ENCODE measurements around the gene TMEM79.
A peak's percentile ranks its signal among the peaks of the same experiment; 100 is the strongest.

Gene TMEM79

GRCh38 chr1:156289857-156290256 is 5.7 kb downstream of the TMEM79 start:
- Histone ChIP-seq H3K27me3 (replicated peaks; ENCODE audit: control insufficient read depth, insufficient read depth, low read length) (no peaks in the 10 kb centered on the region), H3K36me3 (ENCODE audit: control insufficient read depth, insufficient read depth, low read length) (peaks cover 9% of the 10 kb centered on the region), H3K4me3 (replicated peaks; ENCODE audit: low read depth, low read length) (no peak overlapping the region)
- no peak for DNase-seq (ENCODE audit: extremely low read depth, insufficient read length)
- TF ChIP-seq, protein P1, sequence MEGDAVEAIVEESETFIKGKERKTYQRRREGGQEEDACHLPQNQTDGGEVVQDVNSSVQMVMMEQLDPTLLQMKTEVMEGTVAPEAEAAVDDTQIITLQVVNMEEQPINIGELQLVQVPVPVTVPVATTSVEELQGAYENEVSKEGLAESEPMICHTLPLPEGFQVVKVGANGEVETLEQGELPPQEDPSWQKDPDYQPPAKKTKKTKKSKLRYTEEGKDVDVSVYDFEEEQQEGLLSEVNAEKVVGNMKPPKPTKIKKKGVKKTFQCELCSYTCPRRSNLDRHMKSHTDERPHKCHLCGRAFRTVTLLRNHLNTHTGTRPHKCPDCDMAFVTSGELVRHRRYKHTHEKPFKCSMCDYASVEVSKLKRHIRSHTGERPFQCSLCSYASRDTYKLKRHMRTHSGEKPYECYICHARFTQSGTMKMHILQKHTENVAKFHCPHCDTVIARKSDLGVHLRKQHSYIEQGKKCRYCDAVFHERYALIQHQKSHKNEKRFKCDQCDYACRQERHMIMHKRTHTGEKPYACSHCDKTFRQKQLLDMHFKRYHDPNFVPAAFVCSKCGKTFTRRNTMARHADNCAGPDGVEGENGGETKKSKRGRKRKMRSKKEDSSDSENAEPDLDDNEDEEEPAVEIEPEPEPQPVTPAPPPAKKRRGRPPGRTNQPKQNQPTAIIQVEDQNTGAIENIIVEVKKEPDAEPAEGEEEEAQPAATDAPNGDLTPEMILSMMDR (IDR thresholded peaks at IDR 0.05; ENCODE audit: insufficient read depth, low read length, poor library complexity, severe bottlenecking) = no peak

DNA sequence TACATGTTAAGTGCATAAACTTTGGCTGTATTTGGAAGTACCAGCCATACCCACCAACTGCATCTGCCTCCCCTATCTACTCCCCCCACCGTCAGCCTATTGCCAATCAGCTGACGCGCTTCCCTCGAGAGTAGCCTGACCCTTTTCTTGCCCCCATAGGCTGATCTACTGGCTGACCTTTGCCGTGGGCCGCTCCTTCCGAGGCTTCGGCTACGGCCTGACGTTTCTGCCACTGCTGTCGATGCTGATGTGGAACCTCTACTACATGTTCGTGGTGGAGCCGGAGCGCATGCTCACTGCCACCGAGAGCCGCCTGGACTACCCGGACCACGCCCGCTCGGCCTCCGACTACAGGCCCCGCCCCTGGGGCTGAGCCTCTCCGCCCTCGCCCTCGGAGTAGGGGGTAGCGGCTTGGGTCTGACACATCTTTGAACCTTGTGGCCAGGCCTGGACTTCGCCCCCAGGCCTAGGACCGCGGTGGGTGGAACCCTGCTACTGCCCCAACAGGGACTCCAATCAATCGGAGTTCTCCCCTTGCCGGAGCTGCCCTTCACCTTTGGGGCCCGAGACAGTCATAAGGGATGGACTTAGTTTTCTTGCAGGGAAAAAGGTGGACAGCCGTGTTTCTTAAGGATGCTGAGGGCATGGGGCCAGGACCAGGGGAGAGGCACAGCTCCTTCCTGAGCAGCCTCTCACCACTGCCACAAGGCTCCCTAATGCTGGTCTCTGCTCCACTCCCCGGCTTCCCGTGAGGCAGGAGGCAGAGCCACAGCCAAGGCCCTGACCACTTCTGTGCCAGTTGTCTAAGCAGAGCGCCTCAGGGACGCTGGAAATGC is 7.3 kb downstream of the TMEM79 start:
- Histone ChIP-seq H3K36me3 (ENCODE audit: control insufficient read depth, insufficient read depth, low read length) (peaks cover 3% of the 10 kb centered on the region), H3K27me3 (replicated peaks; ENCODE audit: control insufficient read depth, insufficient read depth, low read length) (no peaks in the 10 kb centered on the region), H3K4me3 (replicated peaks; ENCODE audit: low read depth, low read length) (peak overlapping the region; percentile 37)
- TF ChIP-seq, protein P1 (IDR thresholded peaks at IDR 0.05; ENCODE audit: insufficient read depth, low read length, poor library complexity, severe bottlenecking) = no peak
- DNase-seq (ENCODE audit: extremely low read depth, insufficient read length) = peak; percentile 62

DNA sequence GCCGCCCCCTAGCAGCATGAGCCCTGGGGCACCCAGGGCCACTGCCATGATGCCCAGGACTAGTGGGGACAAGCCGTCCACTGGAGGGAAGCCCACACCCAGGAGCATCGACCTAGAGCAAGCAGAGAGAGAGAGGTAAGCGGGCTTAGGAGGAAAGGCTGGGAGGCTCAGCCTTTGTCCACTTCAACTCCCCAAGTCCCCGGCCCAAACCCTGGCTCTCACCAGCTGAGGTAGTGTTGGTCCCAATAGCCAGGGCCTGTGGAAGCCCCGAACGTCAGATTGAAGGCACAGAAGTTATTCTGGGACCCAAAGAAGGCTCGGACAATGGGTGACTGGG is 8.9 kb downstream of the TMEM79 start:
- TF ChIP-seq, protein P1 (IDR thresholded peaks at IDR 0.05; ENCODE audit: insufficient read depth, low read length, poor library complexity, severe bottlenecking) = no peak
- no peak for DNase-seq (ENCODE audit: extremely low read depth, insufficient read length)
- Histone ChIP-seq H3K36me3 (ENCODE audit: control insufficient read depth, insufficient read depth, low read length) (peaks cover 3% of the 10 kb centered on the region), H3K4me3 (replicated peaks; ENCODE audit: low read depth, low read length) (no peak overlapping the region), H3K27me3 (replicated peaks; ENCODE audit: control insufficient read depth, insufficient read depth, low read length) (no peaks in the 10 kb centered on the region)

GRCh38 chr1:156293895-156294294 is 9.8 kb downstream of the TMEM79 start:
- peaks cover 3% of the 10 kb centered on the region for H3K36me3 ChIP-seq (ENCODE audit: control insufficient read depth, insufficient read depth, low read length)
- no peaks in the 10 kb centered on the region for H3K27me3 ChIP-seq (replicated peaks; ENCODE audit: control insufficient read depth, insufficient read depth, low read length)
- no peak for DNase-seq (ENCODE audit: extremely low read depth, insufficient read length)
- TF ChIP-seq, protein P1 (IDR thresholded peaks at IDR 0.05; ENCODE audit: insufficient read depth, low read length, poor library complexity, severe bottlenecking) = no peak
- no peak overlapping the region for H3K4me3 ChIP-seq (replicated peaks; ENCODE audit: low read depth, low read length)

GRCh38 chr1:156295391-156295947 is 11.3 kb downstream of the TMEM79 start, which contains the start of gene GLMP:
Gene GLMP (minus strand): TSS chr1:156295679. CDS start chr1:156295645, 34 bp downstream.
- no peaks in the 10 kb centered on the region for H3K36me3 ChIP-seq (ENCODE audit: control insufficient read depth, insufficient read depth, low read length)
- H3K27me3 ChIP-seq (replicated peaks; ENCODE audit: control insufficient read depth, insufficient read depth, low read length) = no peaks in the 10 kb centered on the region
- TF ChIP-seq, protein P1 (IDR thresholded peaks at IDR 0.05; ENCODE audit: insufficient read depth, low read length, poor library complexity, severe bottlenecking) = no peak
- DNase-seq (ENCODE audit: extremely low read depth, insufficient read length) = peak; percentile 27
- peak within 1 kb of the TSS; percentile 71 for H3K4me3 ChIP-seq (replicated peaks; ENCODE audit: low read depth, low read length)

Measured in GM06990 (cell line).